NCI-H1436 treated with DMSO at 0.1 percent for 48 hours (cell line): ENCODE data around the gene ZIC4.

Experiments used
- DNase-seq: peaks from one replicate; lab custom pipeline; 2025; lab: John Stamatoyannopoulos, UW

Gene ZIC4

DNA sequence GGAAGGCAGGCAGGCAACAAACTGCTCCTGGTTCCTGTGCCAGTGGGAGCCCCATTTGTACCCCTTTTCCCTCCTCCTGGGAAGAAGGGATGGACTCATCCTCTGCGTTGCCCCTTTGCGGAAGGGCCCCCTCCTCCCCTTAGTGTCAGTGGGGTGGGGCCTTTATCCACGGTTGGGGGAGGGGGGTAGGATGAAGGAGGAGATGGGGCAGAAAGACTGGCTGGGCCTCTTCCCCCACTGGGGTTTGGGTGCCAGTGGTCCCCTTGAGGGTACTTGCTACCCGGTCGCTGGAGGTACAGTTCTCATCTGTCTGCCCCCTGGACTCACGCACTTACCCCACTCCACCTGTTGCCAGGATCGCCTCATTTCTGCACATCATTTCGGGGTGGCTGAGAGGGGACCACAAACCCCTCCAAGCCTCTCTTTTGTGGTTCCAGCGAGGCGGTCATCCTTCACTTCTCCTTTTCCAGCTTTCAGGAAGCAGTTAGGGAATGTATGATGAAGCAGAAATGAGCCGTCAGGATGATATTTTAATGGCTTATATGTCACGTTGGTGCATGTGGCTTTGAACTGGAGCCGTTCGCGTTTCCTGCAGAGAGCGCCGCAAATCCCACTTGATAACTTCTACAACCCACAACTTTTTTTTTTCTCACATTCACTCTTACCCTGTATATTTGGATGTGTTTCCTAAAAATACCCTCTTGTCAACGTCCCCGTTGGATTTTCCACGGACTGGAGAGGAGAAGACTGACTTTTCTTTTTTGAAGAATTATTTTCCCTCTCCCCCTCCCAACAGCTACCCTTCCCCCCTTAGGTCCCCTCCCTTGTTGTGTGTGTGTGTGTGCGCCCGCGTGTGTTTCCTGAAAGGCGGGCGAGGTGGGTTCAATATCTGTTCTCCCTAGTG is at the start of gene ZIC4:
TSS of gene ZIC4 (minus strand) at position 516 of the 904 bp plus-strand sequence. CDS start 3,746 bp downstream, outside the sequence.
- no peak for DNase-seq

DNA sequence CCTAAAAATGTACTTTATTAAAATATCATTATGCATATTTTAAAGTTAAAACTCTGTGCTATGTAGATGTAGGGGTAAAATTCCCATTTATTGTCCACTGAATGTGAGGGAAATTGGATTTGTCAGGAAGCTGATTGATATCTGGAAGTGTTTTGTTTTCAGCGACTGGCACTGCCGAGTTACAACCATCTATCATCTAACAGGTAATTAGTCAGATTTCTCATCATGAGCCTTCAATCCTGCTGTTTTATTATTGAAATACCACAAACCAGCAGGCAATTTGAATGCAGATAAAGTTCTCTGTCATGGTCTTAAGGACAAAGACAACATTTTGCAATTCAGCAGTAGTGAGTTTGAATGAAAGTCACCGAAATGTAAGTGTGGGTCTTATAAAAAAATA is 43.3 kb upstream of the ZIC4 start:
- DNase-seq, result no peak

DNA sequence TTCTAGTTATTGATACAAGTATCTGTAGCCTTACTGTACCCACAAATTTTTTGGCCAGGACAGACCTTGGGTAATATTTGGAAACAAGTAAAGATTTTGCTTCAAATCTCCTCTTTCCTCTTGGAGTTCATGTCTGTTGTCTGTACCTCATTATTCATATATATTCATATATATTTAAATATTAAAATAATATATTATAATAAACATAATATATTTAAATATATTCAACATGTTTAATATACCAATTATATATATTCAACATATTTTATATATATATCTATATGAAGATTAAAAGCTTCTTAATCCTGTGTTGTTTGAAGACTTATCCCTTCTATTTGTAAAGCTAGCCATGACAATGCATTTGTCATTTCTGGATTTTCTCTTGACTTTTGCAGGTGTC is 40.9 kb upstream of the ZIC4 start:
- no peak for DNase-seq

GRCh38 chr3:147431751-147432150 is 25.4 kb upstream of the ZIC4 start:
- DNase-seq, result no peak

DNA sequence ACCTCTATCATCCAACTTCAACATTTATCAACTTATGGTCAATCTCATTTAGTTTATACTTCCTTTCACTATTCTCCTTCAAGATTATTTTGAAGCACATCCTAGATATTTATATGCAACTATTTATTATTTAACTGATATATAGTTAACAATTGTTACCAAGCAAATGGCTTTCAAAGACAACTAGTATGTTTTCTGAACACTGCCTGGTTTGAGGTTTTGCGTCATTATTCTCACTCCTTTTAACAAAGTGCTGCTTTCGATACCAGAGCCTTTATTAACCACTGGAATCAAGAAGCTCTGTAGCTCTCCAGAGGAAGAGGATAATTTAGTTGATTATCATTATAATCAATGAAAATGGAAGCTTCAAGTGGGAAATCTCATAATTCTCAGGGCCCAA is 22.4 kb upstream of the ZIC4 start:
- no peak for DNase-seq

DNA sequence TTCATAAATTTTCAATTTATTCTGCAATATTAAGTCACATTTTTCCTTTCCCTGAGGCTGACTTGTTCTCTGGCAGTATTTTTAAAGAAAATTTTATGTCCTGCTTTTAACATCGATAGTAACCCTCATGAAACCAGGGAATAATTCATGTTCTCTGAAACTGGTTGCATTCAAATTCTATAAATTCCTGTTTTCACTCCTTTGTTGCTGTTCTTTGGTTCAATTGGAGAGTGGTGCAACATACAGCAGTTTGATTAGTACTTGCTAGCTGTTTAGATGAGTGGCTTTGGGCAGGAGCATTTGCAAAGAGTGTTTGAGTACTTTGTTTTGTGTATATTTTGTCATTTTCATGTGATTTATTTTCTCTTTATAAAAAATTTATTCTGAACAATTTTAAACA is 22.0 kb upstream of the ZIC4 start:
- no peak for DNase-seq

DNA sequence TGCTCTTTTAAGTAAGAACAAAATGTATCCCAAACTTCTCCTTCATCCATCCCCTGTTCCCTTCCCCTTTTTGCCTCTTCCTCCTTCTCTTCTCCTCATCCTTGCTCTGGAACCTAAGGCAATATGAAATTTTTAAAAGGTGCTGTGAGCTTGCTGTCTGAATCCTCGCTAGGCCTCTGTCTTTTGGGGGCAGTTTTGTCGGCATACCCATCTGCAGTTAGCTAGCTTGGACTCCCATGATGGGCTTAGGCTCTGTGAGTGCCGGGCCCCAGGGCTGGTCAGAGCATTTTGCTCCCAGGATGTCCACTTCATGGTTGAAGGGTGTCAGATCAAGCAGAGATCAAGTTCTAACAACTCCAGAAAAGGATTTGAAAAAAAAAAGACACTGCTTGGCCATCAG is 21.4 kb upstream of the ZIC4 start:
- no peak for DNase-seq

- no peak for DNase-seq
Observed at GRCh38 chr3:147426931-147427330, 20.6 kb upstream of the ZIC4 start.

DNA sequence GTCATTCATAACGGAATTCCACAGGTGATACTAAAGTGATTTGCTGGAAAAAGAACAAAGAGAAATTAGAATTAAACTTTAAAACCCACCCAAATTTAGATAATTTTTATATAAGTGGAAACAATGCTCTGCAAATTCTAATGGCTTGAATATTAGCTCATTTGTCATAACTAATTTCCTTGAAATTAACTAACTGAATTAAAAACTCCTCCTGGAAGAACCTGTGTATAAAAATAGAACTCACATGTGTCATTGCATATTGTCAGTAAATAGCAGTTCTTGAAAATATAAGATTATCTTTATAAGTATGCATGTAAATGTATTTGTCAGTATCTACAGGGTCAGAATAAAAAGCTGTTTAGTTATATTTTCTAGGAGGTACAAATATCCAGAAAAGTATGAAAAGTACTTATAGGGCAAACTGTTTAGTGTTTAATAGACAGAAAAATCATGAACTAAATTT is 19.1 kb upstream of the ZIC4 start:
- DNase-seq, result no peak

DNA sequence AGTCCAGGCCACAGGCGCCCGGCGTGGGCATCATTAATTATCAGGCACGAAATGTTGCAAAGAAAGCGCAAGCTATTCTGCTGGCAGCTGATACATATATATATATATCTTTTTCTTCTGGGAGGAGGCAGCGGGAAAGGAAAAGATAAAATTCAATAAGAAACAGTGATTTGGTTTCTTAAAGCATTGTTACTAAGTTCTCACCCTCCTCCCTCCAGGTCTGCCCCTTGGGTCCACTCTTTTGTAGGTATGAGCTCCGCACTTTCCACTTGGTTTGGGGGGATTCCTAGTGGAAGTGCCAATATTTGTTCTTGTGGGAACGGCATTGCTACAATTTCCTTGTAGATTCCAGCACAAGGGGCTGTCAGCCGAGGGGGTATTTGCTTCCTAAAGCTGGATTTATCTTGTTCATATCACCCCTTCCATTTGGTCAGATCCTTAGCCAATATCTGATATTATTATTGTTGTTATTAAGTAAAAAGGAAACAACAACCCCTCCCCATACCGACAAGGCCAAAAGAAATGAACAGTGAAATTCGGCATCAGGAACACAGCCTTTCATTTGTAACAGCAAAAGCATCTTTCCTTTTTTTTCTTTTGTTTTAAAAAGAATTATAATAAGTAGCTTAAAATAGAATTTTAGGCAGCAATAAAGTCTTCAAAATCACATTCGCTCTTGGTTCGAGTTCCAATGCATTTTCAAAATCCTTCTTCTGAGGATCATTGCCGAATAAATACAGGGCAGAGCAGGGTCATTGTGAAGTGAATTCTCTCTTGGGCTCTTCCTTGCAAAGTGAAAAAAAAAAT is 18.4 kb upstream of the ZIC4 start:
- no peak for DNase-seq

GRCh38 chr3:147423798-147424580 is 17.6 kb upstream of the ZIC4 start:
- DNase-seq, result no peak

DNA sequence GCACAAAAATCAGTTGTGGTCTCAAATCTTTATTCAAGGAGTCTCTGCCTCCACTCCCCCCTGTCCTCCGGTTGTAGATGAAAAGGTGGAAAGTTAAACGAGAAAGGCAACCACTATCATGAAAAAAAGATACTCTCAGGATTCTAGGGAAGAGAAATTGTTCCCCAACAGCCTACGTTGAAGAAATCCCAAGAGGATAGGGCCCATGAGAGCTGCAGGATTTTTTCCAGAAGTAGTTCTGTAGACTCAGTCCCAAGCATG is 17.1 kb upstream of the ZIC4 start:
- no peak for DNase-seq

GRCh38 chr3:147422601-147423536 is 16.5 kb upstream of the ZIC4 start:
- no peak for DNase-seq

DNA sequence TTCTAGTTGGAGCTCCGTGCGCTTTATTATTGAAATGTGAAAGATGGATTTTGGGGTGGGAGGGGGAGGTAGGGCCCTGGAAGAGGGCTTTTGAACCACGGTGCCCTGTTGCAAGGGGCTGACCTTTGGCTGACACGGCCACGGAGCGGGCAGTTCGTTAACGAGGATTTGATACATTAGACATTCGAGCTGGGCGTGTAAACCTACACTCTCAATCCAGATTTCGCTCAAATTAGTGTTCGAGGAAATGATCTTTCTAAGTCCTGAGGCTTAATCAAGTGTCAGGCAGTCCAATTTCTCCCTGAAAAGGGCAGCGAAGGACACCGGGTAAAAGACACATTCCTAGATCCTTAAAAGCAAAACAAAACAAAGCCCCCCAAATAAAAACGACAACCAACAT is 15.9 kb upstream of the ZIC4 start:
- no peak for DNase-seq

GRCh38 chr3:147421184-147421912 is 15.0 kb upstream of the ZIC4 start:
- no peak for DNase-seq

DNA sequence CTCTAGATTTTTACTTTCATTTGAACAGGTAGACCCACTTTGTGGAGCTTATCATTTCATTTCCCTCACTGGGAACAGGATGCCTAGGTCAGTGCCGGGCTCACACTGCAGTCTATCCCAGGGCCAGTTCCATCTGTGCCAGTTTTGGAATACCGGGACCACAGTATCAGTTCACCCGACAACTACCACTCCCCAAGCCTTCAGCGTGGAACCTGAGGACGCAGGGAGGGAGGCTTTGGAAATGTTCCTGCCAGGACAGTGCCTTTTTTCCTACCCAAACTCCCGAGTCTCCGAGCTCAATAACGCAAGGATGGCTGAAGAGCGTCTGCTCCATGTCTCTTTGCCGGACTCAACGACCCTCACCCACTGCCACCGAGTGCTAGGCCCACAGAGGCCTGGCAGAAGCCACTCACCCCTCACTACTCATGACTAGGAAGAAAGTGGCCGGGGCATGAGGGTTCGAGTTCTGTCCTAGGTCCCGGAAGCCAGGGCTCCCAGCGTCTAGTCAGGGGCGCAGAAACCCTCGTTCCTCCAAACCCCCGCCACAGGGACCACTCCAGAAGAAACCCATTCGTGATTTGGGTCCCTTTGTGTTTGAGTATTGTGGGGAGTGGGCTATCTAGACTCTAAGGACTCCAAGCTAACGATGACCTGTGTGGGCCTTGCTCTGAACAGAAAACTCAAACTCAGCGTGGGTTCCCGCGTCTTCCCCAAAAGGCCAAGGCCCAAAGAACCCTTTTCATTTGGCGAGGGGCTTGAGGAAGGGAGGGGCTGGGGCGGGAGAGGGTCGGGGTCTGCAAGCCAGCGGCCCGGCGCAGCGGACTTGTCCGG is 14.2 kb upstream of the ZIC4 start:
- no peak for DNase-seq

- DNase-seq, result no peak
Observed at GRCh38 chr3:147419781-147420224, 13.5 kb upstream of the ZIC4 start.

- no peak for DNase-seq
Observed at GRCh38 chr3:147418808-147419701, 12.7 kb upstream of the ZIC4 start.

DNA sequence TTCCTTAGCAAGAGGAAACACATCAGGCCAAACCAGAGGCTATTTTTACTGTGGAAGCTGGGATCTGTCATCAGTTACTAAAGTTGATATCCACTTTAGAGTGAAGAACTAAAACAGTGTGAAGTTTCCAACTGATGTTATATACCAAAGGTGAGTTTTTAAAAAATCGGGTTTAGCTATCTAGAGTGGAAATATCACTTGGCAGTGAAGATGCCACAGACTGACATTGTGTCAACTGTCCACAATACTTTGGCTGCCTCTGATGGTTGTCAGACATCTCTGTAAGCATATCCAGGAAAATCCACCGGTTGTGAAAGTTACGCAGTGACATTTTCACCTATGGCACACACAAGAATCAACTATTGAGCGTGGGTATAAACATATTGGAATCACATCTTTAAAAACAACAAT is 12.0 kb upstream of the ZIC4 start:
- DNase-seq, result no peak
